ENCODE data around the gene AFF2. TPM values are rescaled to one million over a fixed set of nuclear protein-coding genes. Genes with fewer than 3 reads are reported as not detected.

AFF2 gene
- total and polyA plus RNA-seq, 2 donors from 2014 or later, result 0.09 to 5.7 TPM

- Histone ChIP-seq H3K9ac (ENCODE audit: low read length in 3 of 3) (no peak overlapping the region), H3K36me3 (ENCODE audit: control insufficient read depth in 2 of 3, insufficient read depth in 3 of 3, low read length in 3 of 3) (no peaks in the 10 kb centered on the region), H3K27ac (ENCODE audit: low read depth in 2 of 2, low read length in 2 of 2) (no peak overlapping the region), H3K4me3 (ENCODE audit: low read length in 3 of 3) (no peak overlapping the region), H3K9me3 (ENCODE audit: control insufficient read depth in 2 of 3, insufficient read depth in 1 of 3, low read length in 3 of 3) (no peaks in the 10 kb centered on the region), H3K27me3 (ENCODE audit: control insufficient read depth, insufficient read depth, low read length) (no peaks in the 10 kb centered on the region), H3K4me1 (ENCODE audit: control insufficient read depth in 2 of 3, insufficient read depth in 2 of 3, low read depth in 1 of 3, low read length in 3 of 3) (no peaks in the 10 kb centered on the region)
- FAIRE-seq (no peak), DNase-seq (no peak)
- intact Hi-C loops (cut with DNase I), result no loop called here
- TF ChIP-seq CTCF (IDR thresholded peaks at IDR 0.05; ENCODE audit: borderline replicate concordance, extremely low read depth, insufficient read depth), result no peak
These were observed 540.6 kb downstream of the AFF2 start for GRCh38 chrX:149040873-149041535.

GRCh38 chrX:149043401-149043800, 543.0 kb downstream of the AFF2 start:
- no peaks in the 10 kb centered on the region for H3K4me1 ChIP-seq (ENCODE audit: control insufficient read depth in 2 of 3, insufficient read depth in 2 of 3, low read depth in 1 of 3, low read length in 3 of 3)
- FAIRE-seq, result no peak
- no peaks in the 10 kb centered on the region for H3K36me3 ChIP-seq (ENCODE audit: control insufficient read depth in 2 of 3, insufficient read depth in 3 of 3, low read length in 3 of 3)
- H3K27ac ChIP-seq (ENCODE audit: low read depth in 2 of 2, low read length in 2 of 2), result no peak overlapping the region
- no peak overlapping the region for H3K9ac ChIP-seq (ENCODE audit: low read length in 3 of 3)
- H3K9me3 ChIP-seq (ENCODE audit: control insufficient read depth in 2 of 3, insufficient read depth in 1 of 3, low read length in 3 of 3), result no peaks in the 10 kb centered on the region
- H3K27me3 ChIP-seq (ENCODE audit: control insufficient read depth, insufficient read depth, low read length), result no peaks in the 10 kb centered on the region
- no peak for DNase-seq
- TF ChIP-seq CTCF (IDR thresholded peaks at IDR 0.05; ENCODE audit: borderline replicate concordance, extremely low read depth, insufficient read depth), result no peak
- no peak overlapping the region for H3K4me3 ChIP-seq (ENCODE audit: low read length in 3 of 3)
- intact Hi-C loops (cut with DNase I), result no loop called here

GRCh38 chrX:149044471-149044870, 544.1 kb downstream of the AFF2 start:
- H3K9ac ChIP-seq (ENCODE audit: low read length in 3 of 3), result no peak overlapping the region
- intact Hi-C loops (cut with DNase I), result no loop called here

More at GRCh38 chrX:149044471-149044870, 544.1 kb downstream of the AFF2 start:
- Histone ChIP-seq H3K36me3 (ENCODE audit: control insufficient read depth in 2 of 3, insufficient read depth in 3 of 3, low read length in 3 of 3) (no peaks in the 10 kb centered on the region), H3K9me3 (ENCODE audit: control insufficient read depth in 2 of 3, insufficient read depth in 1 of 3, low read length in 3 of 3) (no peaks in the 10 kb centered on the region), H3K27ac (ENCODE audit: low read depth in 2 of 2, low read length in 2 of 2) (no peak overlapping the region), H3K4me1 (ENCODE audit: control insufficient read depth in 2 of 3, insufficient read depth in 2 of 3, low read depth in 1 of 3, low read length in 3 of 3) (no peaks in the 10 kb centered on the region), H3K4me3 (ENCODE audit: low read length in 3 of 3) (no peak overlapping the region), H3K27me3 (ENCODE audit: control insufficient read depth, insufficient read depth, low read length) (no peaks in the 10 kb centered on the region)
- FAIRE-seq (no peak), DNase-seq (no peak)
- no peak for TF ChIP-seq CTCF (IDR thresholded peaks at IDR 0.05; ENCODE audit: borderline replicate concordance, extremely low read depth, insufficient read depth)
